Activated CD4-positive, alpha-beta T cell treated with anti-CD3 and anti-CD28 coated beads, Interleukin-2, amount 50 U/mL, for 24 hours (primary cell): ENCODE results near the gene UBE2A.
A peak's percentile ranks its signal among the peaks of the same experiment; 100 is the strongest.

Experiments used
- DNase-seq, 2 donors: peaks; one replicate each; pipeline ENCODE4 v3.0.0-alpha.2; 2020; ENCODE audit warnings: low read depth in 1 of 2, low spot score in 1 of 2

Gene UBE2A

DNA sequence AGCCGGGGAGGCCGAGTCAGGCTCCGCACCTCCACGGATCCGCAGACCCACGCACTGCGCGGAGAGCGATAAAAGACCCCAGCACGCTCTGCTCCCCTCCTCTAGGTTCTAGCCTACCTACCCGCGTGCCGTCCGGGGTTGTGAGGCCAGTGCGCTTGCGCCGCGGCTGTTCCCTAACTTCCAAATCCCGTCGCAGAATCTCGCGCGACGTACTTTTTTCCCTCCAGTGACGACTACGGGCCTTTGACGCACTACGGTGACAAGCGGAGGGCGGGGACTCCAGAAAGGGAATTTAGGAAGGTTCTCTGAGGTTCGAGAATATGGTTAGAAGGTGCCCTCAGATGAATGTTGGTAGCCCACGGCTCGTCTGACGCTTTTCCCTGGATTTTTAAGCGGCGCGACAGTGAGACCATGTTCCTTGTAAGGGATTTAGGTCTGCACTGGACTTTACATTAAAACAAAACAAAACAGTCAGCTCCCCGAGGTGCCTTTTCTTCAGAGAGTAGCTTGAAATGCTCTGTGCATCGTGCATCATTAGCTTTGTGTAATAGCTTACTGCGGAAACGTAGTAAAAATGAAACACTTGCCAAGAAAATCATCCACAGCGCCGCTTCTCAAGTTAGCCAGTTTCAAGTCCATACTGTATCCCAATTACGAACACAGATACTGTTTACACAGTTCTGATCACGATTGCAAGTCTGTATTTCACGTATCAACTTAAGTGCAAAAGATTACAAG, 32.1 kb downstream of the UBE2A start, which contains the start of gene NKRF:
Gene NKRF (minus strand): TSS at position 145 of the 738 bp plus-strand sequence.
- peak; percentile 74 to 85 for DNase-seq

DNA sequence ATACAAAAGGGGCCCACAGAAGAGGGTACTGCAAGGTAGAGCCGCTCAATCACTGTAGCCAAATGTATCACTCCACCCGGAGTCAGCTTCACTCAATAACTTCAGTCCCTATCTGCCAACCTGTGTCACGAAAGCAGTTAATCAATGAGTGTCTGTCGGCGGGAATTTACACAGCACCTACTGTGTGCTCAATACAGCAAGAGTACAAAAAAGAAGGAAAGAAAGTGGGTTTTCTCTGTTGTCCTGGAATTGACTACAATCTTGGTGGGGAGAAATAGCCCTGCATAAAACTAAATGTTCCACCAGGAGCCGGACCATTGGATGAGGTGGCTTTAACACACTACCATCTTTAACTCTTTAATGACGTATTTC, 32.6 kb downstream of the UBE2A start:
- DNase-seq = no peak

GRCh38 chrX:119614776-119615175, 40.4 kb downstream of the UBE2A start:
- no peak for DNase-seq

DNA sequence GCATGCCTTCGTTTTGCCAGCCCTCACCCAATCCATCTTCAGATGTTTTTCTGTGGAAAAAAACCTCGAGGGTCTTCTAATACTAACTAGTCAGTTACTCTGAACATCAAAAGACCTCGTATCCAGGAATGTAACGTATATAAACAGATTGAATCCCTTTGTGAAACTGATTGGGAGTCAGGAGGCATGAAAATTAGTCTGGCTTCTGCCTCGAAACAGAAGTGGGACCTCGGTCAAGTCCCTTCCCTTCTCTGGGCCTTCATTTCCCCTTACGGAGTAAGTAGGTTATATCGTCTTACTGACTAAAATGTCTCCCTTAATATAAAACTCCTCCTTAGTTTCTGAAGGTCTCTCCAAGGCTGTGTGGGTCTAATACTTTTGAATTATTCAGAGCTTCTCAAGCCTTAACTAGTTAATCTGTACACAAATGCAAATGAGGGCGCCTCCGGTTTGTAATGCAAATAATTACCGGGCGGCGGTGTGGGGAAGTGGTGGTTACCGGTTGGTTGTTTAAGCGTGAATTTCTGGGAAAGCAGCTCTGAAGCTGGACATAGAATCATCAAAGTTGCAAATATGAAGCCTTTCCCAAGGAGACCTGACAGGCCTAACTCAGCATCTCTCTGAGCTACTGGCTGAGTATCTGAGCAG, 43.3 kb downstream of the UBE2A start:
- DNase-seq = no peak

- no peak for DNase-seq
Observed at GRCh38 chrX:119618439-119618838, 44.1 kb downstream of the UBE2A start.

DNA sequence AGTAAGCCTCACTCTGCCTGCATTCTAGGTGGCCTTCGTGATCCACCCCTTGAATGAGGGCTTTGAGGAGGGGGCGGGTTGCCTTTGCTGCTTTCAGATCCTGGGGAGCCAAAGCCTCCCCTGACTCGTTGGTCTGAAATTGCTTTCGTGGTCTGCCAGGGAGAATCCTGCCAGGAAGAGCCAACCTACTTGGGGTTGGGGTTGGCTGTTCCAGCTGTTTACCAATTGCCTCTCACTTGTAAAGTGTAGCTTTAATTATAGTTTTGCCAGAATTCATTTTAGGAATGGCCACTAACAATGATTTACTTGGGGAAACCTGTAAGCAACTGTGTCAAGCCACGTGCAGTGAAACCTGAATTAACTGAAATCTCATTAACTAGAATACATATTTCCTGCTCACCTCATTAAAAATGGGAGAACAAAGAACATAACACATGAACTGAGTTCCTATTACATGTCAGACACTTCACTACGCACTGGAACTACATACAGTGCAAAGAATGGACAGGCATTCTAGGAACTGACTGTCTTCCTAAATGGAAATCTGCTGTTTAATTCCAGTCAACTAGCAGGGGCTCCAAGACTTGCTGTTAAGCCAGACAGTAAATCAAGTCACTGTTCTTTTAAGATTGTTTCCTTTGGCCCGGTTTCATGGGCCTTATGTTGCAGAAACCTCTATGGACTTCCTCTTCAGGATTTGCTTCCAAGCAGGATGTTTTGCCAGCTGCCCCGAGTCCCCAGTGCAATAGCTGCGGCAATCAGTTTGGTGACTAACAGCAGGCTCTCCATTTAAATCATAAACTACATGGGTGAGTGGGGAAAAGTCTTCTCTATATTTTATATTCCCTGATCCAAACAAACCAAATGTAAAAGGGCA, 48.2 kb downstream of the UBE2A start:
- DNase-seq = no peak

DNA sequence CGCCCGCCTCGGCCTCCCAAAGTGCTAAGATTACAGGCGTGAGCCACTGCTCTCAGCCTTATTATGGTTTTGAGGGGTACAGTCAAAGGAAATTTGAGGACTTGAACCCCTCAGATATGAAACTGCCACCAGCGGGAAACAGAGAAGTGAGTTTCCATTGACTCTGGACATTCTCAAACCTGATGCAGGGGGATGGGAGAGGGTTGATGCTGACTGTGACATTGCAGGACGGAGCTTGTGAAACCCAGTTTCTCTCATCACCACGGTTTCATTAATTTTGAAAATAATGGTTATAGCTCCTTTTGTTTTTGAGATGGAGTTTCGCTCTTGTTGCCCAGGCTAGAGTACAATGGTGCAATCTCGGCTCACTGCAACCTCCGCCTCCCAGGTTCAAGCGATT, 50.1 kb downstream of the UBE2A start:
- no peak for DNase-seq

DNA sequence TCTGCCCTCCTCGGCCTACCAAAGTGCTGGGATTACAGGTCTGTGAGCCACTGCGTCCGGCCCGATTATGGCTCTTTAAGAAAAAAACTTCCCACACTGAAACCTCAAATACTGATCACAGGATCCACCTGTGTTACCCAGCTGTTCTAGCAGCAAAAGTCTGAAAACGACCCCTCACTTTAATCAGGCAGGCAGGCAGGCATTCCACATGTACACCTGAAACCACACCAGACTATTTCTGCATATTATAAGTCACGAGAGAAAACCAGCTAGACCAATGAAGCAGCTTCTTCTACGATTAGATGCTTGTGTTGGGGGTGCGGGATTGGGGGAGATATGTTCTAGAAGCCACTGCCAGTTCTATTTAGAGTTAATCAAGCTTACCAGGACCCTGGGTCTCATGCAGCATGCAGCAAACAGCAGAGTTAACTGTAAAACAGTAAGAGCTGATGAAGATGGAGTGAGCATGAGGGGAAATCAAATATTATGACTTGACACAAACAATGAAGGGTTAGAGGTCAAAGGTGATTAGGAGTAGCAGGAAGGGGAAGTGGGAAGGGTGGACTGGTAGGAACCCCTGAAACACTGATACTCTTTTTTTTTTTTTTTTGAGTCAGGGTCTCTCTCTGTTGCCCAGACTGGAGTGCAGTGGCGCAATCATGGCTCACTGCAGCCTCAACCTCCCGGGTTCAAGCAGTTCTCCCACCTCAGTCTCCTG, 50.7 kb downstream of the UBE2A start:
- no peak for DNase-seq

DNA sequence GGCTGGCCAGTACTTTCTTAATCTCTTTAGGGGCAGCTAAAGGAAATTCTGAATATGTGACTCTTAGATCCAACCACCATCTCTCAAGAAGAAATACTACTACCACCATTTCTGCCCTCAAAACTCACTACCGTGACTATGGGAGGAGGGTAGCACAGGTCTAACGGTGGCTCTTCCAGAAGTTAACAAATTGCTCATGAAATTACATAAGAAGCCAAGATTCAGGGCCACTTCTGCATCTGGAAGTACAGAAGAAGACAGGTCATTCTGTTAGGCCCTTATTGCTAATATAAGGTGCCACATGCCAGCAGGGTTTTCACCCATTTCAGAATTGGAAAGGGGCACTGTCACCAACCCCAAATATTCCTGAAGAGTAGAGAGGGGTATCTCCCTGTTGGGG, 51.5 kb downstream of the UBE2A start:
- no peak for DNase-seq
